Caco-2 (cell line): ENCODE data around the gene PDE2A. TPM values are rescaled to one million over a fixed set of nuclear protein-coding genes. Genes with fewer than 3 reads are reported as not detected.

Source experiments
- BruUV-seq: library from RNA; stranded (reverse); fragments of 400-500 nt; replicated peaks from 2 replicates; lab custom pipeline; 2021; lab: Mats Ljungman, UMichigan
- CTCF ChIA-PET: fragments of 300-600 bp; sonication (Branson Sonifier 250); formaldehyde crosslinking; loops from one replicate; lab custom pipeline; 2022; ENCODE audit warnings: antibody characterized with exemption; lab: Charles Lee
- POLR2A ChIA-PET: fragments of 300-600 bp; sonication (Branson Sonifier 250); formaldehyde crosslinking; loops from one replicate; lab custom pipeline; 2022; ENCODE audit warnings: antibody characterized with exemption; lab: Charles Lee
- DNase-seq, 2 experiments: peaks; one replicate each; pipeline versions ENCODE4 v3.0.0 to v3.0.0-alpha.2; 2020 to 2022
- H3K27me3 ChIP-seq: replicated peaks from 2 replicates; pipeline ENCODE4 v1.6.0; 2011; ENCODE audit warnings: low read length; ENCODE audit not compliant: control insufficient read depth, insufficient read depth
- H3K36me3 ChIP-seq: 2 replicates; pipeline ENCODE4 v1.5.1; 2011; ENCODE audit warnings: low read length; ENCODE audit not compliant: control insufficient read depth, insufficient read depth
- H3K4me1 ChIP-seq: fragments of 250-450 bp; sonication (Bioruptor Pico); 2 replicates; pipeline ENCODE4 v1.5.1; 2020; ENCODE audit warnings: mild to moderate bottlenecking
- H3K4me3 ChIP-seq: 2 replicates; pipeline ENCODE4 v1.5.1; 2011; ENCODE audit warnings: low read depth, mild to moderate bottlenecking, control low read depth, low read length
- H3K9me3 ChIP-seq: fragments of 250-450 bp; sonication (Bioruptor Pico); 2 replicates; pipeline ENCODE4 v1.5.1; 2020; ENCODE audit warnings: mild to moderate bottlenecking, moderate library complexity
- H3K27ac Mint-ChIP-seq: one replicate; pipeline ENCODE4 v1.8.0; 2022; ENCODE audit warnings: mixed read lengths; ENCODE audit not compliant: unreplicated experiment
- H3K27me3 Mint-ChIP-seq: one replicate; pipeline ENCODE4 v1.8.0; 2022; ENCODE audit warnings: mixed read lengths; ENCODE audit not compliant: insufficient read depth, unreplicated experiment
- H3K36me3 Mint-ChIP-seq: one replicate; pipeline ENCODE4 v1.8.0; 2022; ENCODE audit warnings: mild to moderate bottlenecking, mixed read lengths; ENCODE audit not compliant: insufficient read depth, unreplicated experiment
- H3K4me1 Mint-ChIP-seq: one replicate; pipeline ENCODE4 v1.8.0; 2022; ENCODE audit warnings: low read depth, mixed read lengths; ENCODE audit not compliant: unreplicated experiment
- H3K4me3 Mint-ChIP-seq: one replicate; pipeline ENCODE4 v1.8.0; 2022; ENCODE audit warnings: mild to moderate bottlenecking, moderate library complexity, mixed read lengths; ENCODE audit not compliant: unreplicated experiment
- H3K9me3 Mint-ChIP-seq: one replicate; pipeline ENCODE4 v1.8.0; 2022; ENCODE audit warnings: mixed read lengths; ENCODE audit not compliant: unreplicated experiment
- intact Hi-C: fragments of 100-400 bp; cut with micrococcal nuclease; formaldehyde crosslinking; loops from one replicate; pipeline ENCODE4 v1.10.0; 2022; ENCODE audit not compliant: unreplicated experiment
- total RNA-seq: library from RNA; stranded (reverse); gene quantifications from 2 replicates; pipeline ENCODE4 v1.2.3, GENCODE V29; 2022
- TF ChIP-seq, protein P1 (sequence below), 2 experiments: fragments of 200-600 bp in 1 of 2; IDR thresholded peaks; 1 replicate in 1 of 2; 2 replicates in 1 of 2; pipeline versions ENCODE4 v1.5.1 to v1.8.0; 2011 to 2022; ENCODE audit warnings: antibody characterized with exemption in 1 of 2, control low read depth in 1 of 2, inconsistent platforms in 1 of 2, low read depth in 1 of 2, low read length in 1 of 2, mild to moderate bottlenecking in 1 of 2, moderate library complexity in 1 of 2; ENCODE audit not compliant: insufficient read depth in 1 of 2, severe bottlenecking in 1 of 2, unreplicated experiment in 1 of 2

The PDE2A gene
- total RNA-seq, 1 experiment from 2014 or later: 1.4 TPM

DNA sequence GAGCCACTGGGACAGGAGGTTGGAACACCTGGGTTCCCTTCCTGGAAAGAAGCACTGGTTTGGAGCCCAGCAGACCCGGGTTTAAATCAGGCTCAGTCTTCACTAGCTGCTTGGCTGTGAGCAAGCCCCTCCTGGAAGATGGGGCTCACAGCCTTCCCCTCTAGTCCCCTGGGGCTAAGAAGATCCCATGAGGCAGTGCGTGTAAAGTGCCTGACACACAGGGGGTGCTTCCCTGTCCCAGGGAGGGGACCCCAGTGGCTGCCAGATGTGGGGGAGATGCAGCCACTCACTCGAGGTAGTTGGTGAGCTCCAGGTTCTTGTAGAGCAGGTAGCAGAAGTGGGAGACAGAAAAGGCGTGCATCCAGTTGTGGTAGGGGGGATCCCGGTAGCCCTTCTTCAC, 93.2 kb downstream of the PDE2A start:
- peak in 1 of 2 experiments; percentile 21 for DNase-seq
- H3K4me3 ChIP-seq: no peak overlapping the region
- Mint-ChIP-seq H3K9me3 (no peaks in the 10 kb centered on the region), H3K27ac (no peak overlapping the region), H3K4me1 (no peaks in the 10 kb centered on the region), H3K36me3 (no peaks in the 10 kb centered on the region), H3K27me3 (no peaks in the 10 kb centered on the region), H3K4me3 (no peak overlapping the region)
- intact Hi-C loops: no loop called here
- 0 out of 2 replicates have a peak, but pooled peaks cover 3% of the 10 kb centered on the region for H3K4me1 ChIP-seq
- no peaks in the 10 kb centered on the region; the same call in 1 of the 2 replicates for H3K27me3 ChIP-seq
- TF ChIP-seq, protein P1, sequence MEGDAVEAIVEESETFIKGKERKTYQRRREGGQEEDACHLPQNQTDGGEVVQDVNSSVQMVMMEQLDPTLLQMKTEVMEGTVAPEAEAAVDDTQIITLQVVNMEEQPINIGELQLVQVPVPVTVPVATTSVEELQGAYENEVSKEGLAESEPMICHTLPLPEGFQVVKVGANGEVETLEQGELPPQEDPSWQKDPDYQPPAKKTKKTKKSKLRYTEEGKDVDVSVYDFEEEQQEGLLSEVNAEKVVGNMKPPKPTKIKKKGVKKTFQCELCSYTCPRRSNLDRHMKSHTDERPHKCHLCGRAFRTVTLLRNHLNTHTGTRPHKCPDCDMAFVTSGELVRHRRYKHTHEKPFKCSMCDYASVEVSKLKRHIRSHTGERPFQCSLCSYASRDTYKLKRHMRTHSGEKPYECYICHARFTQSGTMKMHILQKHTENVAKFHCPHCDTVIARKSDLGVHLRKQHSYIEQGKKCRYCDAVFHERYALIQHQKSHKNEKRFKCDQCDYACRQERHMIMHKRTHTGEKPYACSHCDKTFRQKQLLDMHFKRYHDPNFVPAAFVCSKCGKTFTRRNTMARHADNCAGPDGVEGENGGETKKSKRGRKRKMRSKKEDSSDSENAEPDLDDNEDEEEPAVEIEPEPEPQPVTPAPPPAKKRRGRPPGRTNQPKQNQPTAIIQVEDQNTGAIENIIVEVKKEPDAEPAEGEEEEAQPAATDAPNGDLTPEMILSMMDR (IDR thresholded peaks at IDR 0.05; ENCODE audit: insufficient read depth in 1 of 2, low read depth in 1 of 2, low read length in 1 of 2, severe bottlenecking in 1 of 2, unreplicated experiment in 1 of 2): no peak
- ChIA-PET POLR2A (no interaction called here), CTCF (interaction anchor here (0.6 to 2.1 kb wide), 2 partner anchors 110 to 1975 kb away, joined by 3 to 6 read pairs; no protein-coding TSS in a partner anchor)
- H3K9me3 ChIP-seq: no peaks in the 10 kb centered on the region
- H3K36me3 ChIP-seq: no peaks in the 10 kb centered on the region
- BruUV-seq: no TSS peak

DNA sequence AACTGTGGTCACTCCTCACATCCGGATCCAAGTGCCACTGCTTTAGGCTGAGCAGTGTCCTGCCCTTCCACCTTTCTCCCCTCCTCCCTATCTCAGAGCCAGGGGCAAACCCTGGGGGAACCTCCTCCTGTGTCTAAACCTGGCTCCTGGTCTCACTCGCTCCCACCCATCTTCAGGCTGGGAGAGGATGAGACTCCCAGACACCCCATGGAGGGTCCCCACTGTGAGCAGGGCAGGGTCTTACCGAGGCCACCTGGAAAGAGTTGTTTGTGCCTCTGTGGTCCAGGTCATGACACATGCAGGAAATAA, 93.6 kb downstream of the PDE2A start:
- ChIA-PET POLR2A (no interaction called here), CTCF (interaction anchor here (0.6 to 2.1 kb wide), 2 partner anchors 109 to 1976 kb away, joined by 3 to 6 read pairs; no protein-coding TSS in a partner anchor)
- H3K27me3 Mint-ChIP-seq: no peaks in the 10 kb centered on the region
- peak in 1 of 2 experiments; percentile 30 for DNase-seq
- BruUV-seq: no TSS peak
- Histone ChIP-seq H3K36me3 (no peaks in the 10 kb centered on the region), H3K4me3 (no peak overlapping the region), H3K4me1 (0 out of 2 replicates have a peak, but pooled peaks cover 3% of the 10 kb centered on the region), H3K27me3 (no peaks in the 10 kb centered on the region; the same call in 1 of the 2 replicates), H3K9me3 (no peaks in the 10 kb centered on the region)
- intact Hi-C loops: no loop called here
- TF ChIP-seq, protein P1 (IDR thresholded peaks at IDR 0.05; ENCODE audit: insufficient read depth in 1 of 2, low read depth in 1 of 2, low read length in 1 of 2, severe bottlenecking in 1 of 2, unreplicated experiment in 1 of 2): no peak
- H3K36me3 Mint-ChIP-seq: no peaks in the 10 kb centered on the region
- H3K27ac Mint-ChIP-seq: no peak overlapping the region
- no peaks in the 10 kb centered on the region for H3K9me3 Mint-ChIP-seq
- H3K4me1 Mint-ChIP-seq: no peaks in the 10 kb centered on the region
- H3K4me3 Mint-ChIP-seq: no peak overlapping the region

DNA sequence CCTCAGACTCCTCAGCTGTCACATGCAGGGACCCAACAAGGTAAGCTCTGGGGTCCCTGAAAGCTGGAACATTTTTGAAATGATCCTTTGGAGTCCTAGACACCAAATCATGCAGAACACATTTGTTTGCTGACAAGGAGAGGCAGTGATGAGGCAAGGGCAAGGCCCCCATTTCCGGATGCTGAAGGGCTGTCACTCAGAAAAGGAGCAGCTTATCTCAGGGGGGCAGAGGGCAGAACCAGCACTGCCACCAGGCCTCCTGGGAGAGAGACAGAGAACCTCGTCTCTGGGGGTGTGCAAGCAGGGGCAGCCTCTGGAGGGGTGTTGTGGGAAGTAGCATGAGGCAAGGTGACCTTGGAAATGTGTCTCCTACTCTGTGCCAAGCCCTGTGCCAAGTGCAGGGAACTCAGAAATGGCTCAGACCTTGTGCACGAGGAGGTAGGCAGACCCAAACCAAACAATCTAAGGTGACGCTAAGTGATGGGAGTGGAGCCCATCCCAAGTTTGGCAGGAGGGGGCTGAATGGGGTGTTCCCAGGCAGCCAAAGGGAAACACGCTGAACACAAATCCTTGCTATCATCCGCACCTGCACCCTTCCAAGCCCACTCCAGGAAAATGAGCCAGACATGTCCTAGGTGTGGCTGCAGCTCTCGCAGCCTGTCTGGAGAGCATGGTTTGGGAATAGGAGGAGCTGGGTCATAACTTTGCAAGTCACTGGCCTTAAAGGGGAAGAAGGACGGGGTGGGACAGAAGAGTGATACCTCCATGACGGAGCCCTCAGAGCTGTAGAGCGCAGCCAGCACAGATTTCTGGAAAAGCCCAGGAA, 94.2 kb downstream of the PDE2A start:
- no peak overlapping the region for H3K27ac Mint-ChIP-seq
- intact Hi-C loops: no loop called here
- TF ChIP-seq, protein P1 (IDR thresholded peaks at IDR 0.05; ENCODE audit: insufficient read depth in 1 of 2, low read depth in 1 of 2, low read length in 1 of 2, severe bottlenecking in 1 of 2, unreplicated experiment in 1 of 2): no peak
- BruUV-seq: no TSS peak
- Histone ChIP-seq H3K4me1 (0 out of 2 replicates have a peak, but pooled peaks cover 4% of the 10 kb centered on the region), H3K4me3 (no peak overlapping the region), H3K36me3 (no peaks in the 10 kb centered on the region), H3K9me3 (no peaks in the 10 kb centered on the region), H3K27me3 (no peaks in the 10 kb centered on the region)
- H3K9me3 Mint-ChIP-seq: no peaks in the 10 kb centered on the region
- CTCF ChIA-PET: interaction anchor here (2.1 kb wide), 1 partner anchor 109 kb away, joined by 6 read pairs; no protein-coding TSS in a partner anchor
- DNase-seq: peak in 1 of 2 experiments; percentile 39
- no peaks in the 10 kb centered on the region for H3K27me3 Mint-ChIP-seq
- POLR2A ChIA-PET: no interaction called here
- no peaks in the 10 kb centered on the region for H3K36me3 Mint-ChIP-seq
- no peak overlapping the region for H3K4me3 Mint-ChIP-seq
- H3K4me1 Mint-ChIP-seq: peaks cover 2% of the 10 kb centered on the region
